Measurements from ENCODE around the gene PPIL6. TPM values are rescaled to one million over a fixed set of nuclear protein-coding genes. Genes with fewer than 3 reads are reported as not detected.
"Not testable (repeated sequence)": the region's sequence is repeated elsewhere in the genome, so short reads cannot be mapped to it uniquely, and the experiment has no call there.

PPIL6 gene
- total RNA-seq, 2 donors from 2014 or later = 0.39 TPM; not detected in 1

DNA sequence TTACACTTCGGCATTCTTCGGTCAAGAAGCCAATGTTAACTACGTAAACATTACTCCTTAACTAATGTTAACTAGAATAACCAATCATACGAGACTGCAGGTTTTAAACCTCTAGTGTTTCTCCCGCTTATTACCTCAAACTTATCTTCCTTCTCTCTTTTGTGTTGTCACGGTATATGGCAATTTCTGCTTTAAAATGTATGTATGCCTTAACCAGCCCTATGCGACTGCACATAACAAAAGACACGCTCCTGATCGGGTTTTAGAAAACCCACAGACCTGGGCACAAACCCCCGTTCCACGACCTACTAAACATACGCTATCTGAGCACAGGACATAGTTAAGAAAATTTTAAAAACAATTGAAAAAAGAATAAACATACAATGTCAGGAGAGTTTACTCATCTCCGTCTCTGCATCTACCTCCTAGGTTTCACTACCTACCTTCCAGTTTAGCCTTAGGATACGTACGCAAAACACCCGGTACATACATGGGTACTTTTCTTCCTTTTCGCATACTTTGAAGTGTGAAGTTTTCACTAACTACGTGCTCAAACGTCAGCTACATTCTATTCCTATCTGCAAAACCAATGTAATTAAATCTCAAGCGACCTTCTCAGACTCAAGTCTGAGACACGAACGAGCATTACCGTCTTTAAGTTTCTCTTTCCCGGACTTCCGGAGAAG lies 59.2 kb downstream of the PPIL6 start:
- peak; percentile 13 for ATAC-seq (replicated peaks)
- Mint-ChIP-seq H3K4me3 (peak overlapping the region; percentile 94), H3K27ac (peak overlapping the region; percentile 97), H3K36me3 (ENCODE audit: low read depth) (peaks cover 66% of the 10 kb centered on the region), H3K4me1 (peaks cover 31% of the 10 kb centered on the region), H3K27me3 (no peaks in the 10 kb centered on the region), H3K9me3 (no peaks in the 10 kb centered on the region)

DNA sequence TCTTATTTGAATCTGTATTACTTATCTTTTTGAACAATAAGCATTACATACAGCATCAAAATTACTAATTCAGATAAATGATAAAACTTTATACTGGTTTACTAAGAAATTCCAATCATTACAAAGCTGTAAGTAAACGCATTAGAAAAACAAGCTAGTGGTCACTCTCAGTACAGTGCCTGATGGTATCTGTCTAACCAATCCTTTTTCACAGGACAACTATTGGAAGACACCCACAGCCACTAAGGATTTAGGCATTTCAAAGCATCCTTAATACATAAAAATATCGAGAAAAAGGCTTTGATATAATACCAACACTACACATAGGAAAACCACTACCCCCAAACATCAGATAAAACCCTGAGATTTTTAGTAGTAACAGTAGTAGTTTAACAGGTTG lies 60.7 kb downstream of the PPIL6 start:
- ATAC-seq (replicated peaks) = no peak
- H3K36me3 Mint-ChIP-seq (ENCODE audit: low read depth) = peaks cover 81% of the 10 kb centered on the region
- H3K27me3 Mint-ChIP-seq = no peaks in the 10 kb centered on the region
- peaks cover 35% of the 10 kb centered on the region for H3K4me1 Mint-ChIP-seq
- H3K4me3 Mint-ChIP-seq = peak overlapping the region; percentile 94
- peak overlapping the region; percentile 97 for H3K27ac Mint-ChIP-seq
- no peaks in the 10 kb centered on the region for H3K9me3 Mint-ChIP-seq

DNA sequence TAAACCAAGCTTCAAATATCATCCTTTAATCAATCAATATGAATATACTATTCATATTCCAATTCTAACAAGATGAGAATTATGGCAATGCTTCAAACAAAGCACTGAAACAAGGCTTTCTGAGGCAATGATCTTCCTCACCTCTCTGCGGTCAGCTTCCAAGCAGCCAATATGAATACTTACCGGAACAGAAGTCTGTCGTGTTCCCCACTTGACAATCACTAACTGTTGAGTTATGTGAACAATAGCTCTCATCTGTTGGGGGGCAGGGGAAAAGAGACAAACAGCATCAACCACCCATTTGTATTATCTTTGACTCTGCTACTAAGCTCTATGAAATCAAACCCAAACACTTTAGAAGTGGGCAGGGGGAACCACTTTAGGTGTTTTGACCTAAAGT lies 62.7 kb downstream of the PPIL6 start:
- H3K4me3 Mint-ChIP-seq = peak overlapping the region; percentile 94
- peak overlapping the region; percentile 58 for H3K27ac Mint-ChIP-seq
- ATAC-seq (replicated peaks) = no peak
- H3K9me3 Mint-ChIP-seq = no peaks in the 10 kb centered on the region
- H3K27me3 Mint-ChIP-seq = no peaks in the 10 kb centered on the region
- peaks cover 47% of the 10 kb centered on the region for H3K4me1 Mint-ChIP-seq
- H3K36me3 Mint-ChIP-seq (ENCODE audit: low read depth) = peaks cover 95% of the 10 kb centered on the region

DNA sequence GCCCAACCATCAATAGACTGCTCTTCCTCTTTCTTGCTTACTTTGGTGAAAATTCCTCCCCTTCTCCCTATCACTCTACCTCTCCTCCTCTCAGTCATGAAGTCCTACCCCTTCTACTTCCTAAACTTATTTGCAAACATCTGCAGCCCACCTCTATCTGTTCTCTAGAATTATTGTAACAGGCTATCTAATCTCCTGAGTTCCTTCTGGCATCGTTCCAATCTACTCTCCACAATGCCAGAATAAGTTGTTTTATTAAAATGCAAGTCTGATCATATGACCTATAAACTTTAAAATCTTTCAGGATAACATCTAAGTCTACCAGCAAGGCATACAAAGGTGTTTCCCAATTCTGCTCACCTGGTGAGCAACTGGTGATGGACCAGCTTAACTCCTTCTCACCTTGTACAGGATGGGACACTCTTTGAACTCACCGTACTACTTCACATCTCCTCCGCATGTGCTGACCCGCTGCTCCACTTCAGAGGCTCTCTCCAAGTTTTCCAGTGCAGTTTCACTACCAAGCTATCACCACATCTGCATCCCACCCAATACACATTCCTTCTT lies 66.0 kb downstream of the PPIL6 start:
- Mint-ChIP-seq H3K27ac (peak overlapping the region; percentile 96), H3K9me3 (no peaks in the 10 kb centered on the region), H3K27me3 (no peaks in the 10 kb centered on the region), H3K36me3 (ENCODE audit: low read depth) (peaks cover 100% of the 10 kb centered on the region), H3K4me1 (peaks cover 56% of the 10 kb centered on the region), H3K4me3 (peak overlapping the region; percentile 72)
- ATAC-seq (replicated peaks) = no peak

DNA sequence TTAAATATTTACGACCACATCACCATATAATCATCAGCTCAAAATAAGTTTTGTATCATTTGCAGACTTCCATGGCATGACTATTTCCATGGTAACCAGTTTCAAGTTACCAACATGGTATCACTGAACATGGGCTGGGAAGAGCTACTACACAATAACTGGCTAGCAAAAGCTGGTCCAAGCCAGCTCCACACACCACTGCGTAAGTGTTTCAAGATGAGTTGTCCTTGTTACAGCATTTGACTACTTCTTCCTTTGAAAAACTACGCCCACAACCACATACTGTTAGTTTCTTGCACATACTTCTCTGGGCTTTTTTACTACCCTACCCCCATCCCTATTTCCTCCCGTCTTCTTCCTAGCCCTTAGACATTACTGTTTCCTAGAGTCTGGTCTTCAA lies 66.7 kb downstream of the PPIL6 start:
- Mint-ChIP-seq H3K4me1 (peaks cover 50% of the 10 kb centered on the region), H3K9me3 (no peaks in the 10 kb centered on the region), H3K36me3 (ENCODE audit: low read depth) (peaks cover 100% of the 10 kb centered on the region), H3K27me3 (no peaks in the 10 kb centered on the region), H3K27ac (peak overlapping the region; percentile 96), H3K4me3 (peak overlapping the region; percentile 72)
- peak; percentile 97 for ATAC-seq (replicated peaks)

DNA sequence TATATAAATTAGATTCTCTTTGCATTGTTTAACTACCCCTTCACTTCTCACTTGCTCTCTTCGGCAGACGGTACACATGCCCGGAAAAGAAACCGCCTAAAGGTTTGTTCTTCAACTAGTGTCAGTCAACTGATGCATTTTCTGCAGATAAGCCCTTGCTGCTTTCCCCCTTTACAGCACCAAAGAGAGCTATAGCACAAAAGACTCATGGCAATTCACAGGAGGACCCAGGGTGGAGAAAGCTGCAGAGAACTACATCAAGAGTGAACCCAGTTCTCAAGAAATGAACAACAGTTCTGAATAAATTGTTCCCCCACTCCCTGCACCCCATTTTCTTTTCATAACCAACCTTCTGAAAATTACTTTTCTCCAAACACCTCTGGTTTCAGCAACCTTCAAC lies 67.1 kb downstream of the PPIL6 start:
- H3K27ac Mint-ChIP-seq = peak overlapping the region; percentile 96
- H3K4me1 Mint-ChIP-seq = peaks cover 48% of the 10 kb centered on the region
- ATAC-seq (replicated peaks) = no peak
- no peaks in the 10 kb centered on the region for H3K27me3 Mint-ChIP-seq
- H3K9me3 Mint-ChIP-seq = no peaks in the 10 kb centered on the region
- H3K36me3 Mint-ChIP-seq (ENCODE audit: low read depth) = peaks cover 100% of the 10 kb centered on the region
- H3K4me3 Mint-ChIP-seq = peak overlapping the region; percentile 72

DNA sequence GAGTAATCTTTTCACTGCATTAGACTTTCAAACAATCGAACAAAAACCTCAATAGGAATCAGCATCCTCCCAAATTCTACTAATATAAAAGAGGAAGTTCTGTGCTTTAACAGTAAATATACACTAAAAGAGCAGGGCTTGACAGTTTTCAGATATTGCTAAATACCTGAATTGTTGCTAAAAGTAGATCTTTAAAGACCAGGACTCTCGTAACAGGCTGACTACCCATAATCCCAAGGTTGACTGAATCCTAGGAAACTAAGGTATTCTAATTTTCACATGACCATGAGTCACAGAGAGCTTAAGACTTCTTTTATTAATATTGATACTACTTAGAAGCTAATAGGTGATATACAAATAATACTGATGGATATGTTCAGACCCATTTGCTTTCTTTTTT lies 68.3 kb downstream of the PPIL6 start:
- Mint-ChIP-seq H3K9me3 (no peaks in the 10 kb centered on the region), H3K36me3 (ENCODE audit: low read depth) (peaks cover 100% of the 10 kb centered on the region), H3K27ac (peak overlapping the region; percentile 34), H3K4me3 (peak overlapping the region; percentile 19), H3K27me3 (no peaks in the 10 kb centered on the region), H3K4me1 (peaks cover 40% of the 10 kb centered on the region)
- ATAC-seq (replicated peaks) = no peak

DNA sequence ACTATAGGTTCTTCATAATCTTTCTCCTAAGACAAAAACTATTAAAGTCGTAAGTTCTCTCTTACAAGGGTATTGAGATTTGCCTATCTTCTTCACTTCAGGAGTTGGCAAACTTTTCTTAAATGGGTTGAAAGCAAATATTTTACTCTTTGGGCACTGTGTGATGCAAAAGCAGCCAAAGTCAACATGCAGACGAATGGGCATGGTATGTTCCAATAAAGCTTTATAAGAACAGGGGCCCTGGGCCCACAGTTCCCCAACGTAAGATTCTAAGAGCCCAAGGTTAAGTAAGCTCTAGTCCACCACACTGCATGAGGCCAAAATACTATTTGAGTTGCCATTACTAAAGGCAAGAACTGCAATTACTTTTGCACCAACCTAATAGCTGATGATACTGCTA lies 69.6 kb downstream of the PPIL6 start:
- ATAC-seq (replicated peaks) = no peak
- Mint-ChIP-seq H3K27ac (no peak overlapping the region), H3K9me3 (no peaks in the 10 kb centered on the region), H3K36me3 (ENCODE audit: low read depth) (peaks cover 100% of the 10 kb centered on the region), H3K27me3 (no peaks in the 10 kb centered on the region), H3K4me1 (peaks cover 35% of the 10 kb centered on the region), H3K4me3 (no peak overlapping the region)

DNA sequence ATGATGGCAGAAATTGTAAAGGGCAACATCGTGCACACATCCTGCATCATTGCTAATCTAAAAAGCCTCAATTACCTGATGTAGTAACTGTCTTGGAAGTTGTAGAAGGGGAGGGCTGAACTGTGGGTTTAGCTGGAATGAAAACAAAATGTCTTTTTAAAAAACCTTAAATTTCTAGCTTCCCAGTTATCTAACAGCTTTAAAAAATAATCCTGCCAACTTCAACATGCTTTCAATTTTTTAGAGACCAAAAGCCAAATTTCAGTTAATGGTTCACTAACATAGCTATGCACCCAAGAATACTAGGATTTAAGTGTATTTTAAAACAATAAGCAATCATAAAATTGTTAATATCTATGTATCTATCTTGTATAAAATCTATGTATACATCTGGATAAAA lies 70.1 kb downstream of the PPIL6 start:
- Mint-ChIP-seq H3K36me3 (ENCODE audit: low read depth) (peaks cover 100% of the 10 kb centered on the region), H3K27ac (no peak overlapping the region)

DNA sequence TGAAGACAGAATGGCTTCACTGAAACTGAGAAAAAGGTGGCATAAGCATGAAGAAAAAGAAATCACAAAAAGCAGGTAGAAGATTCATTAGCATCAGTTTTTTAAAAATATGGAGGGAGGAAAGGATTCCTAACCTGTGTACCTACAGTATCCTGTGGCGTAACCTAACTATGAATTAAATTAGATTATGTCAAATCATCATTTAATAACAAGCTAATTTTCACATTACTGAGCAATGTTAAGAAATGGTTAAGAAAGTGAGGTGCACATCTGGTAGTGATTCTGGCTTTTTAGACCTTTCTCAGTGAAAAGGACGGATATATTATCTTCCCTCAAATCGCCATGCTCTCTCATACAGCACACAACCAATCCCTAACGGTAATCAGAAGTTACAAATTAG lies 70.7 kb downstream of the PPIL6 start:
- Mint-ChIP-seq H3K27ac (no peak overlapping the region), H3K9me3 (no peaks in the 10 kb centered on the region), H3K4me3 (no peak overlapping the region), H3K27me3 (no peaks in the 10 kb centered on the region), H3K4me1 (peaks cover 37% of the 10 kb centered on the region), H3K36me3 (ENCODE audit: low read depth) (peaks cover 100% of the 10 kb centered on the region)
- ATAC-seq (replicated peaks) = no peak

More for the DNA sequence above, 70.1 kb downstream of the PPIL6 start:
- Mint-ChIP-seq H3K27me3 (no peaks in the 10 kb centered on the region), H3K4me3 (no peak overlapping the region), H3K4me1 (peaks cover 35% of the 10 kb centered on the region), H3K9me3 (no peaks in the 10 kb centered on the region)
- no peak for ATAC-seq (replicated peaks)

DNA sequence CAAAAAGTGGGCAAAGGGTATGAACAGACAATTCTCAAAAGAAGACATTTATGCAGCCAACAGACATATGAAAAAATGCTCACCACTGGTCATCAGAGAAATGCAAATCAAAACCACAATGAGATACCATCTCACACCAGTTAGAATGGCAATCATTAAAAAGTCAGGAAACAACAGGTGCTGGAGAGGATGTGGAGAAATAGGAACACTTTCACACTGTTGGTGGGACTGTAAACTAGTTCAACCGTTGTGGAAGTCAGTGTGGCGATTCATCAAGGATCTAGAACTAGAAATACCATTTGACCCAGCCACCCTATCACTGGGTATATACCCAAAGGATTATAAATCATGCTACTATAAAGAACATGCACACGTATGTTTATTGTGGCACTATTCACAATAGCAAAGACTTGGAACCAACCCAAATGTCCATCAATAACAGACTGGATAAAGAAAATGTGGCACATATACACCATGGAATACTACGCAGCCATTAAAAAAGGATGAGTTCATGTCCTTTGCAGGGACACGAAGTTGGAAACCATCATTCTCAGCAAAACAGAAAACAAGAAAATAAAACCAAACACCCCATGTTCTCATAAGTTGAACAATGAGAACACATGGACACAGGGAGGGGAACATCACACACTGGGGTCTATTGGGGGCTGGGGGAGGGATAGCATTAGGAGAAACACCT lies 75.9 kb downstream of the PPIL6 start:
- not testable (repeated sequence) for H3K4me3 Mint-ChIP-seq; ATAC-seq (replicated peaks); H3K27me3 Mint-ChIP-seq; H3K27ac Mint-ChIP-seq; H3K9me3 Mint-ChIP-seq
- Mint-ChIP-seq H3K36me3 (ENCODE audit: low read depth) (peaks cover 99% of the 10 kb centered on the region), H3K4me1 (peaks cover 13% of the 10 kb centered on the region)

DNA sequence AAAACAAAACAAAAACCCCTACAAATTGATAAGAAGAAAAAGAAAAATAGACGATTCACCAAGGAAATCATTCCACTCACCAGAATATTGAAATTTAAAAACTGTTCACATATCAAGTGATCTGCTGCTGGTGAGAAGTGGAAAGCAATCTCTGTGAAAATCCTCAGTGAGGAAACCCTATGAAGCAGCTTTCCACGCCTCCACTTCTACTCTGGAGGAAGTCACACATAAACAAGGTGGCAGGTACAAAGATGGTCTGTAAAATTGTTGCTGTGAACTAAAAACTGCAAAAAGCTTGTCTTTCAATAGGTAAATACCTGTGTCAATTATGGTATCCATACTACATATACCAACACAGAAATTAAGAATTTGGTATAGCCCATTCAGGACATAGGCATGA lies 76.7 kb downstream of the PPIL6 start:
- no peak for ATAC-seq (replicated peaks)
- Mint-ChIP-seq H3K4me3 (no peak overlapping the region), H3K27ac (no peak overlapping the region), H3K9me3 (no peaks in the 10 kb centered on the region), H3K4me1 (peaks cover 13% of the 10 kb centered on the region), H3K27me3 (no peaks in the 10 kb centered on the region), H3K36me3 (ENCODE audit: low read depth) (peaks cover 99% of the 10 kb centered on the region)

DNA sequence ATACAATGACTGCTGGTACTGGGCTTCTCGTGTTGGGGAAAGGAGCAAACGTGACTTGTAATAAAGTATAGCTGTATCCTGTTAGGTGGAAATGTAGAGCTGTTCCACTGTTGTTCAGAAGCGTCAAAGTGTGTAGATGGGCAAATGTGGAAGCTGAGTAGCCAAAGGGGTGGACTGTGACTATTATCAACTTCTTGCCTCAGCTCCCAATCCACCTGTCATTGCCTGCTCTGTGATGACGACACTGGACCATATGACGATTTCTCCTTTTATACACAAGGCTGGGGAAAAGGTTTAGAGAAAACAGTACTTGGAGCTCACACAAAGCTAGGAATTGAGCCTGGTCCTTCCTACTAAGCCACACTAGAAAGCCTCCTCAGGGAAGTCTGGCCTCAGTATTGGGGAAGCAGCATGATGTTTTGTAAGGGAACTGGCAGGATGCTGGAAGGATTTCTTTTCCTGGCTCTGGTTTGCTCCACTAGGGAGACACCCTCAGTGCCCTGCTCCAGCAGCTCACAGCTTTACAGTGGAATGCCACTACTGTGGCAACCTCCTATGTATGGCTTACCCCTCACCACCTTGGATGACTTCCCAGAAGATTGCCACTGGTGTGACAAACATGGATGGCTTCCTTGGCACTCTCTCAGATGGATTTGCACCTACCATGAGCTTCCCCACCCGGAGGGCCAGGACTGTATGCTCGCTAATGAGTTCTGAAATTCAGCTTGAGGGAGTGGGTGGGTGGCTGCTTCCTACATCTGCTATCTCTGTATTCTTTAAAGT lies 78.1 kb downstream of the PPIL6 start:
- peaks cover 99% of the 10 kb centered on the region for H3K36me3 Mint-ChIP-seq (ENCODE audit: low read depth)
- ATAC-seq (replicated peaks) = no peak
- no peak overlapping the region for H3K27ac Mint-ChIP-seq
- H3K9me3 Mint-ChIP-seq = no peaks in the 10 kb centered on the region
- peaks cover 13% of the 10 kb centered on the region for H3K4me1 Mint-ChIP-seq
- no peak overlapping the region for H3K4me3 Mint-ChIP-seq
- no peaks in the 10 kb centered on the region for H3K27me3 Mint-ChIP-seq

DNA sequence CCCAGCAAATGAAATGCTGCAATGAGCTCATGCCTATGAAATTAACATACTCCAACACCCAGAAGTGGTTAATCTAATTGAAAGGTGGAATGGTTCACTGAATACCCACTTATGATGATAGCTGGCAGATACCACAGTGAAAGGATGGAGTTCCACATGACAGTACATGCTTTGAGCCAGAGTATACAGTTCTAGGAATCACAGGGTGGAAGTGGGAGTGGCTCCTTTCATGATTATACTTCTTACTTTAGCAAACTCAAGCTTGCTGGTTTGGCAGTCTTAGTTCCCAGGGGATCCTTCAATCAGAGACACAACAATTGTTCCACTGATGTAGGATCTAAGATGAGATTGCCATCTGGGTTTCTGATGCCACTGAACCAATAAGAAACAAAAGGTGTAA lies 79.6 kb downstream of the PPIL6 start:
- no peak for ATAC-seq (replicated peaks)
- no peak overlapping the region for H3K4me3 Mint-ChIP-seq
- no peaks in the 10 kb centered on the region for H3K9me3 Mint-ChIP-seq
- H3K4me1 Mint-ChIP-seq = peaks cover 13% of the 10 kb centered on the region
- H3K36me3 Mint-ChIP-seq (ENCODE audit: low read depth) = peaks cover 99% of the 10 kb centered on the region
- H3K27ac Mint-ChIP-seq = no peak overlapping the region
- no peaks in the 10 kb centered on the region for H3K27me3 Mint-ChIP-seq
